Measurements from ENCODE around the gene RCAN2.

RCAN2 gene

DNA sequence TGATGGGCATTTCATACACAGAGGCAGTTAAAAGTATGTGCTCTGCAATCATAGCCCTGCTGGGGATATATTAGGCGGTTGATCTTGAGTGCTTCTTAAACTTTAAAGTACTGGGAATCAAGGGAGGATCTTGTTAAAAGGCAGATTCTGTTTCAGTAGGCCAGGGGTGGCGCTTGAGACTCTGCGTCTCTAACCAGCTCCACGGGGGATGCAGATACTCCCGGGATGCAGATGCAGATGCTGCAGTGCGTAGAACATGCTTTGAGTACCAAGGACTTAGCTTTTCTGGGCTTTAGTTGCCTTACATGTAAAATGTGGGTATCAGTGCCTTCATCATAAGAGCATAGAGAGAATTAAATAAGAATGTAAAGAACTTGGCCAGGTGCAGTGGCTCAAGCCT, 276.0 kb downstream of the RCAN2 start:
- DNase-seq (ENCODE audit: low spot score), result no peak

DNA sequence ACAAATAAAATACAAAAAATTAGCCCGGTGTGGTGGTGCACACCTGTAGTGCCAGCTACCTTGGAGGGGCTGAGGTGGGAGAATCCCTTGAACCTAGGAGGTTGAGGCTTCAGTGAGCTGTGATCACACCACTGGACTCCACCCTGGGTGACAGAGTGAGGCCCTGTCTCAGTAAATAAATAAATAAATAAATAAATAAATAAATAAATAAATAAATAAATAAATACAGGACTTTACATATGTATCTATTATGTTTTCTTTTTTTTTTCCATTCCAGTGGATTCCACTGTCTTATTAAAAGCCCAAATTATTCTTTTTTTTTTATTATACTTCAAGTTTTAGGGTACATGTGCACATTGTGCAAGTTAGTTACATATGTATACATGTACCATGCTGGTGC, 279.3 kb downstream of the RCAN2 start:
- no peak for DNase-seq (ENCODE audit: low spot score)

DNA sequence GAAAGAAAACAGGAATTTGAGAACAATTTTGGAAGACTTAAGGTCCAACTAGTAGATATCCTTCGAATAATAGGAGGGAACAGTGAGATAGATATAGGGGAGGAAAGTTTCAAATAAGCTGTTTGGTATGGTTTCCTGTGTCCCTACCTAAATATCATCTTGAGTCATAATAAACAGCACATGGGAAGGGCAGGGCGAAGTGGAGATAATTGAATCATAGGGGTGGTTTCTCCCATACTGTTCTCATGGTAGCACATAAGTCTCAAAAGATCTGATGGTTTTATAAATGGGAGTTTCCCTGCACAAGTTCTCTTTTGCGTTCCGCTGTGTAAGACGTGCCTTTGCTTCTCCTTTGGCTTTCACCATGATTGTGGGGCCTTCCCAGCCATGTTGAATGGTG, 281.0 kb downstream of the RCAN2 start:
- no peak for DNase-seq (ENCODE audit: low spot score)

DNA sequence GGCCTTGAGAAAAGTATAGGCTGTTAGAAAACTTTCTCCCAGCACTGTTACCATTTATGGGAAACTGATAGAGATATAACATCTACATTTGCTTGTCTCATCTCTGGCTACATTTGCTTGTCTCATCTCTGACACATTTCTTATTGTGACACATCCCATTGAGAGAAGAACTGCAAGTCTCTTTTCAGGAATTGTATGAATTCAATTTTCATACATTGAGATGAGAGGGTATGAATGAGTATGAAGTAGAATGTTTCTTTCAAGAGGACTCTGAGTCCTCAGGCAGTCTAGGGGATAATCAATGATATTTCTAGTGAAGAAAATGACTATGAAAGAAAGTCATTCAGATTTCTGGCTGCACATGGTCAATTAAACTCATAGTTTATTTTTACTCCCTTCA, 282.9 kb downstream of the RCAN2 start:
- DNase-seq (ENCODE audit: low spot score), result no peak

DNA sequence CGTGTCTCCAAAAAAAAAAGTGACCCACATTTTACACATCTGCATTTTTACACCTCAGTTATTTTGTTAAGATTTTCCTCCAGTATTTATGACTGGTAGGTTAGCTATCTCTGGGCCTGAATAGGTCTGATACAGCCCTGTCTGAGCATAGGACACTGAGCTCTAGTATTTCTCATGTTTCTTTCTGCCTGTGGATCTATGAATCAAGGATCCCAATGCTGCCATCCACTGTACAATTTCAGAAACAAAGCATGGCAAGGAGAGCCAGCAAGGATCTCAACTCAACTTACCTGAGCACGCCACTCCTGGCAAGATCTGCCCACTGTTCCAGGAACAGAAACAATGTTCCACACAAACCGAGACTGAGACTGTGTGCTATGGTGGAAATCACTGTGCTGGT, 284.1 kb downstream of the RCAN2 start:
- no peak for DNase-seq (ENCODE audit: low spot score)

DNA sequence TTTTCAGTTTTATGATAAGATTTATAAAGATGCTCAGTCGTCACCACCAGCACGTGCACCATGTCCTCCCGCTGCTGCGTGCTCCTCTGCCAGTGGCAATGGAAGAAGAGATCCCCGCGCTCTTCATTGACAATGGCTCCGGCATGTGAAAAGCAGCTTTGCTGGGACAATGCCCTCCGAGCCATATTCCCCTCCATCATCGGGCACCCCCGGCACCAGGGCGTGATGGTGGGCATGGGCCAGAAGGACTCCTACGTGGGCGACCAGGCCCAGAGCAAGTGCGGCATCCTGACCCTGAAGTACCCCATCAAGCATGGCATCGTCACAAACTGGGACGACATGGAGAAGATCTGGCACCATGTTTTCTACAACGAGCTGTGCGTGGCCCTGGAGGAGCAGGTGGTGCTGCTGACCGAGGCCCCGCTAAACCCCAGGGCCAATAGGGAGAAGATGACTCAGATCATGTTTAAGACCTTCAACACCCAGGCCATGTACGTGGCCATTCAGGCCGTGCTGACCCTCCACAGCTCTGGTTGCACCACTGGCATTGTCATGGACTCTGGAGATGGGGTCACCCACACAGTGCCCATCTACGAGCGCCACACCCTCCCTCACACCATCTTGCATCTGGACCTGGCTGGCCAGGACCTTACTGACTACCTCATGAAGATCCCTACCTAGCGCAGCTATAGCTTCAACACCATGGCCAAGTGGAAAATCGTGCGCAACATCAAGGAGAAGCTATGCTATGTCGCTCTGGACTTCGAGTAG, 286.2 kb downstream of the RCAN2 start:
- DNase-seq (ENCODE audit: low spot score), result no peak

DNA sequence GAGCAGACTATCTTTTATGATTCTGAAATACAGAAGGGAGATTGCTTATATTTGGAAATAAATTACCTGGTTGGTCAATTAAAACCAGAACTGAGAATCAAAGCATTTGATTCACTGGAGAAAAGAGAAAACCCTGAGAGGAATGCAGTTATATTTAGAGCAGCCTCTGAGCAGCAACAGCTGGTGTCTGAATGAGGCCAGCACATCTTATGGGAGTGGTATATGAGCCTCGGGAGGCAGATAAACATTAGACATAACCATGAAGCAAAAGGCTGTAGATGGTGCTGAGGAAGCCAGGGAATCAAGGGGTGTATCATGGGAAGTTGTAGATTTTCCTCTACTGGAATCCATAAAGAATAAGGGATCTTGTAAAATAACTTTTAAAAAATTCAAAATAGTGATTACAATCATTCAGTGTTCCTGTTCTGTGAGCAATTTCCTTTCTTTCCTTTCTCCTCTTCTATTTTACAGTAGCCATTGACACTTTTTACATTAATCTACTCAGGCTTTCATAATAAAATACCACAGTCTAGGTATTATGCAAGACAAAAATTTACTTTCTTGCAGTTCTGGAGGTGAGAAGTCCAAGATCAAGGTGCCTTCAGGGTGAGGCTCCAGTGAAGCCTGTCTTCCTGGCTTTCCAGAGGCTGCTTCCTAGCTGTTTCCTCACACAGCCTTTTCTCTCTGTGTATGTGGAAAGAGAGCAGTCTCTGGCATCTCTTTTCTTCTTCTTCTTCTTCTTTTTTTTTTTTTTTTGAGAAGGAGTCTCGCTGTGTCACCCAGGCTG, 287.7 kb downstream of the RCAN2 start:
- DNase-seq (ENCODE audit: low spot score), result no peak

DNA sequence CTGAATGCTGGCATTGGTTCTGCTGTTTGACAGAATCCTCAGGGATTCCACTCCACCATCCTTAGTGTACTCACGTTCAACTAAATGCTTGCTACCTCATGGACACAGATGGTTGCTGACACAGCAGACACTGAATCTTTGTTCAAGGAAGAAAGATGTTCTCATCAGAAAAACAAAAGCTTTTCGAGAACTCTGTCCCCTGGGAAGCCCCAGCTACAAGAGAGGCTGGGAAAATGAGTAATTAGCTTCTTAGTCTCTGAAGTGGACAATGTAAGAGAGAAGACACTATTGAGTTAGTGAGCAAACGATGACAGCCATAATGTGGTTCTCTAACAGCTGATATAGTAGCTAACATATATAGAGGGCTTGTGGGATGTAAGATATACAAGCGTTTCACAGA, 289.5 kb downstream of the RCAN2 start:
- DNase-seq (ENCODE audit: low spot score), result no peak

DNA sequence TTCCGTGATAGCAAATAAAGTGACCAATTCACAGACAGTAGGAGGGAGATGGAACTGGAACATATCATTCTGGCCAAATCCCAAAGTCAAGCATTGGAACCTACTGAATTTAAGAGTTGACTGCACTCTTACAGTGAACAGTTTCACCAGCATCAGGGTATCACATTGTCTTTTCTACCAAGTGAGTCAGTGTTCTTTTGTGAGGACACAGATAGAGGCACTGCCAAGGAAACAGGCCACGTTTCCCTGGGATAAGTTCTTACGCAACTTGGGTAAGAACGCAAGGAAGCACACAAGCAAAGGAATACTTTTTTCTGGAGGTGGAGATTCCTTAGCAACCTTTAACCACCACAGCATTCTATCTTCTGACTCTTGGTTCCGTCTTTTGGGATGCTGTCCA, 291.9 kb downstream of the RCAN2 start:
- no peak for DNase-seq (ENCODE audit: low spot score)

DNA sequence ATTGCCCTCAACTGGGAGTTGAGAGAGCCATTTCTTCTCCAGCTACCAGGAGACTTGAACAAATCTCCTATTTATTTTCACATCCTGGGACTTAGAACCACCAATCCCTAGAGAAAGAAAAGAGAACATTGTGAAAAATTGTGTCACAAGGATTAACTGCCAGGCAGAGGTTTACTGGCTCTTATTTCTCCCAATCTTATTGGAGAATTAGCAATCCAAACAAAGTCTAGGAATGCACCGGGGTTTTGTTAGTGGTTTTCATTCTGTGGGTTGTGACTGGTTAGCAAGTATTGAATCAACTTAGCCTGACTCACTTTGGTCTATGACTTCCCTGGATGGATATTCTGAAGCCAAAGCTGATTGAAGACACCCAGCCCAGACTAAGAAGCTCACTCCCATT, 299.3 kb downstream of the RCAN2 start:
- DNase-seq (ENCODE audit: low spot score), result no peak

DNA sequence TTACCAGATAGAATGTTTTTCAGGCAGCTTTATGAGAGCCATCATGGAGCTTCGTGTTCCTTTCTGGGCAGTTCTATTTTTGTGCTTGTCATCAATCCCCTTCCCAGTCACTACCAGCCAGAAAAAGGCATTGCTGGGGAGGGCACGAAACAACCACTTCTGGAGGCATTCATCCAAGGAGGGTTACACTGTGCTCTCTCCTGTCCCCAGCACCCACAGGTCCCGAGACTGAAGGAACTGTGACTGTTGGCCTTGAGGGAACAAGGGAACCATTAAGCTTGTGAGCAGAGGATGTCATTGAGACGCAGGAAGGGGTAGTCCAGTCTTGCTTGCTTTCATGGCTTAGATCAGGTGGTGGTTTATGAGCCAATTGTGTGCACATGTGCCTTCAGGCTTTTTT, 300.4 kb downstream of the RCAN2 start:
- no peak for DNase-seq (ENCODE audit: low spot score)

DNA sequence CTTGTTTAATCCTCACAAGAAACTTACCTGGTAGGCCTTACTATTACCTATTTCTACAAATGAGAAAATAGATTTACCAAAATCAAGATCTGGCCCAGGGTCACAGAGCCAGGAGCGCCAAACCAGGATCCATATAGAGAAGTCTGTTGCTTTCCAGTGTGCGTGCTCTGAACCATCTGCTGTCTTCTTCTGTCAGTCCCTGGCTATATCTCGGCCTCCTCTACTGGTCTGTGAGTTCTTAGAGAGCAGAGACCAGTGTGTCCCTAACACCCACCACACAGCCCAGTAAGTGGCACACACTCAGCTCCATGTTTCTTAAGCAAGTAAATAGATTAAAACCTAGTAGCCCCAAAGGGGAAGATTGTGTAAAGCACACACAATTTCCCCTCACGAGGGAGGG, 301.5 kb downstream of the RCAN2 start:
- no peak for DNase-seq (ENCODE audit: low spot score)

DNA sequence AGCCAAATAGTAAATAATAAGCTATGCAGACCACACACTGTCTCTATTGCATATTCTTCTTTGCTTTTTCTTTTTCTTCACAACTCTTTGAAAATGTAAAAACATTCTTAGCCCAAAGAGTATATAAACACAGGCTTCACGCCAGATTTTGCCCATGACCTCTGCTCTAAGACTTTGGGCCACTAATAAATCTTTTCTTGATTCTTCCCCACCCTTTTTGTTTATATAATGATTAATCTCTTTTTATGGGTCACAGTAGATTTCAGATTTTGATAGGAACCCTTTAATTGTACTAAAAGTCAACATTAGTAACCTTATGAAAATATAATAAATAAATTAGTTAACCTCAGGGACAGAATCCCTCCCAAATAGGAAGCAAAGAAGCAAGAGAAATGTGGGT, 304.7 kb downstream of the RCAN2 start:
- no peak for DNase-seq (ENCODE audit: low spot score)

DNA sequence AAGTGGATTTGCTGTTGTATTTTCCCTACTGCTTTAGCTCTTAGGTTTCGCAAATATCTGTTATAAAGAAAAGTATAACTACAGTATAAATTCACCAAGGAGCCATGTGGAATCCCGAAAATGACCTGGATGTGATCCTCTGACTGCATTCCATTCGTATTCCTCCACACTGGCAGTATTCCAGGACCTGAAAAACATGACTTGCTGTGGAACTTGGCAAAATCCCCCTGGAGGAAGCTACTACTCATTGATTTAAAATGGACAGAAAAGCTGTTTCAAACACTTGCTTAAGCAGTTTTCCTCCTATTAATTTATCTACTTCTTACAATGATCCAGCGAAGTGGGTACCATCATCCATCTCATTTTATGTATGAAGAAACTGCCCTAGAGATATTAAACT, 307.1 kb downstream of the RCAN2 start:
- no peak for DNase-seq (ENCODE audit: low spot score)

DNA sequence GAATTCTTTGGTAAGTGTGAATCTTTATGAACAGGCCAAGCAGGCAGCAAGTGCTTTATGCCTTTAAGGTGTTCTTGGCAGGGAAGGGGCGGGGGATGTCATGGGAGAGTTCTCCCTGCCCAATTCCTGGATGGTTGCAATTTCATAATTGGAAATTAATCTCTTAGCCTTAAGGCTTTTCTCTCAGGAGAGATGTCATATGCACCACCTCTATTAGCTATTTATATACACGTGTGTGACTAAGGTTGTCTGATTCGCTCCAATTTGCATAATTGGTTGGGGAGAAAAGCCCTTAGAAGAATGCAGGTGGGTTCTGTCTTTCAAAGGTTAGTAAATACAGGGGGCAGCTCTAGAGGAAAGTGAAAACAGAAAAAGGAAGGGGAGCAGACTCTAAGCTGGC, 315.3 kb downstream of the RCAN2 start:
- no peak for DNase-seq (ENCODE audit: low spot score)

DNA sequence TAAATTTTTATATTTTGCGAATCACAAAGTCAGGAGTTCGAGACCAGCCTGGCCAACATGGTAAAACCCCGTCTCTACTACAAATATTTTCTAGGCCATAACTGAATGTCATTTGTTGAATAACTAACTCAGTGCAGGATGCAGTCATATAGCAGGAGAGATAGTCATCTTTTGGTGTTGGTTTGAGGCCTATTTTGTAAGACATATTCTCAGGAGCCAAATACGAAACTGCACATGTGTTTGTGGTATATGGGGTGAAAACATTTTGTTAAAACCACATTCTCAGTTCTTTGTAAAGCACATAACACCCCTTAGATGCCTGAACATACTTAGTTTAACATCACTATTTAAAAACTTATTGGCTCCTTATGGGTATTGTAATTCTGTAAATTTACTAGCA, 315.8 kb downstream of the RCAN2 start:
- peak; percentile 37 for DNase-seq (ENCODE audit: low spot score)

DNA sequence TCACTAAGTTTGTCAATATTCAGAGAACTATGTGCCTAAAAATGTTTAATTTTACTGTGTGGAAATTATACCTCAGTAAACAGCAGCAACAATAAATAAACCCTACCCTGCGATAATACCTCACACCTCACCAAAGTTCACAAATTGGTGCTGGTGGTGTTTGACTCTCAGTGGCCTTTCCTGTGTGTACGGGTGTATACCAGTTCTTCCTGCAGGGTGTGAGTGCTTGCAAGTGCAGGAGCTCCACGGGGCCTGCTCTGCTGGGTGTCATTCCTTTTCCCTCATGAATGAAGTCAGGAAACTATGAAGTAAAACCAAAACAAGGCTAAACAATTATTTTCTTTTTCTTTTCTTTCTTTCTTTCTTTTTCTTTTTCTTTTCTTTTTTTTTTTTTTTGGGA, 316.3 kb downstream of the RCAN2 start:
- peak; percentile 9 for DNase-seq (ENCODE audit: low spot score)

DNA sequence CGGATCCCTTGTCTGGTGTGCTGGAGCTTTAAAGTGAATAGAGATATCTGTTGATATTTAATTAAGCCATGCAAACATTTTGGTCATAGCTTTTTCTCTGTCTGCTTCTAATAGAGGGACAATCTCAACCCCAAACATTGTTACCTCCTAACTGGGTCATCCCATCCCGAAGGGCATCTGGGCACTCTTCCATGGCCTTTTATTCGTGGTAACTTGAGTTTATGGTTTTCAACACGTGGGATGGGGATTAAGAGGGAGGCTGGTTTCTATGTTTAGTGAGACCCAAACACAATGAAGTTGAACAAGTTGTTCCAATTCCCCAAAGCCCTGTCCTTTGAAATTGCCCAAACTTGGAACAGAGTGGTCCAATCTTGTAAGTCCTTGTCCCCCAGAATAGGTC, 319.1 kb downstream of the RCAN2 start:
- DNase-seq (ENCODE audit: low spot score), result no peak
